ENCODE measurements around the gene IL21.
"Not testable (repeated sequence)": the region's sequence is repeated elsewhere in the genome, so short reads cannot be mapped to it uniquely, and the experiment has no call there.

IL21 gene

GRCh38 chr4:122583906-122584305, 37.0 kb downstream of the IL21 start:
- in situ Hi-C loops (cut with MboI; ENCODE audit: low sequenced_read_pairs): no loop called here

- in situ Hi-C loops (cut with MboI; ENCODE audit: low sequenced_read_pairs): no loop called here
These were observed 42.8 kb downstream of the IL21 start for GRCh38 chr4:122577808-122578781.

GRCh38 chr4:122577189-122577553, 43.7 kb downstream of the IL21 start:
- in situ Hi-C loops (cut with MboI; ENCODE audit: low sequenced_read_pairs): no loop called here

GRCh38 chr4:122576261-122577188, 44.3 kb downstream of the IL21 start:
- in situ Hi-C loops (cut with MboI; ENCODE audit: low sequenced_read_pairs): no loop called here

DNA sequence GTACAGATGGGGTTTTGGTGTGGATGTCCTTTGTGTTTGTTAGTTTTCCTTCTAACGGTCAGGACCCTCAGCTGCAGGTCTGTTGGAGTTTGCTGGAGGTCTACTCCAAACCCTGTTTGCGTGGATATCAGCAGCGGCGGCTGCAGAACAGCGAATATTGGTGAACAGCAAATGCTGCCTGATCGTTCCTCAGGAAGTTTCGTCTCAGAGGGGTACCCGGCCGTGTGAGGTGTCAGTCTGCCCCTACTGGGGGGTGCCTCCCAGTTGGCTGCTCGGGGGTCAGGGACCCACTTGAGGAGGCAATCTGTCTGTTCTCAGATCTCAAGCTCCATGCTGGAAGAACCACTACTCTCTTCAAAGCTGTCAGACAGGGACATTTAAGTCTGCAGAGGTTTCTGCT, 46.5 kb downstream of the IL21 start:
- in situ Hi-C loops (cut with MboI; ENCODE audit: low sequenced_read_pairs): not testable (repeated sequence)

GRCh38 chr4:122562449-122562848, 58.4 kb downstream of the IL21 start:
- in situ Hi-C loops (cut with MboI; ENCODE audit: low sequenced_read_pairs): no loop called here
